A673 (cell line): ENCODE results near the gene SLC6A9.

Source experiments
- EZH2 ChIP-seq: fragments of 200-600 bp; sonication (generic); IDR thresholded peaks from 2 replicates; pipeline ENCODE4 v1.6.1; 2017; ENCODE audit warnings: borderline replicate concordance, low read depth, mild to moderate bottlenecking, mixed read lengths, antibody characterized with exemption, low read length; ENCODE audit not compliant: poor library complexity, severe bottlenecking
- TF ChIP-seq, protein P1 (sequence below): fragments of 300-800, 200-600 bp; sonication (generic); conservative IDR thresholded peaks from 2 replicates; pipeline ENCODE4 v1.5.1; 2017; ENCODE audit warnings: low read depth, mild to moderate bottlenecking, antibody characterized with exemption, low read length, moderate library complexity, mixed read lengths

DNA sequence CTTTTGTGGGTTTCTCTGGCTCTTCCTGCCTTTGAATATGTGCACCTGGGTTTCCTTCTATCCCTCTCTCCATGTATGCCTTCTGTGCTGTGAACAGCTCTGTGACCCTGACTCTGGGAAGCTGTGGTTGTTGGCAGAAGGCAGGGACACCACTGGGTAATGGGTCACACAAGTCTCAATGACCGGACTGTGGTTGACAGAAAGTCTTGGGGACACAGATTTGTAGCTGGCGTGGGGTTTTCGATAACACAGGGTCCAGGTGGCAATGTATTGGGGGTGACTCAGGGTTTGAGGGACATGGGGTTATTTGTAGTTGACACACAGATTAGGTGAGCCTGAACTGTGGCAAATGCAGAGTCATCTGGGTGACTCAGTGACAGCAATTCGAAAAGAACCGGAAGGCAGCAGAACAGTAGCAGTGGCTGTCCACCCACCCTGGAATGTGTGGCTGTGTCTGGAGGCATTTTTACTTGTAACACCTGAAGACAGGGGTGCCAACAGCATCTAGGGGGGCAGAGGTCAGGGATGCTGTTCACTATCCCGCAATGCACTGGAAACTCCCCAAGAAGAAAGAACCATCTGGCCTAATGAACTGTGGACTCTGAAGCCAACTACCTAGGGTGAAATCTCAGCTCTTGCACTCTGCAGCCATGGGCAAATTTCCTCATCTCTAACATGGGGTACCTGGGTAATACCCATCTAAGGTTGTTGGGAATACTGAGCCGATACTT is 13.0 kb upstream of the SLC6A9 start:
- TF ChIP-seq, protein P1, sequence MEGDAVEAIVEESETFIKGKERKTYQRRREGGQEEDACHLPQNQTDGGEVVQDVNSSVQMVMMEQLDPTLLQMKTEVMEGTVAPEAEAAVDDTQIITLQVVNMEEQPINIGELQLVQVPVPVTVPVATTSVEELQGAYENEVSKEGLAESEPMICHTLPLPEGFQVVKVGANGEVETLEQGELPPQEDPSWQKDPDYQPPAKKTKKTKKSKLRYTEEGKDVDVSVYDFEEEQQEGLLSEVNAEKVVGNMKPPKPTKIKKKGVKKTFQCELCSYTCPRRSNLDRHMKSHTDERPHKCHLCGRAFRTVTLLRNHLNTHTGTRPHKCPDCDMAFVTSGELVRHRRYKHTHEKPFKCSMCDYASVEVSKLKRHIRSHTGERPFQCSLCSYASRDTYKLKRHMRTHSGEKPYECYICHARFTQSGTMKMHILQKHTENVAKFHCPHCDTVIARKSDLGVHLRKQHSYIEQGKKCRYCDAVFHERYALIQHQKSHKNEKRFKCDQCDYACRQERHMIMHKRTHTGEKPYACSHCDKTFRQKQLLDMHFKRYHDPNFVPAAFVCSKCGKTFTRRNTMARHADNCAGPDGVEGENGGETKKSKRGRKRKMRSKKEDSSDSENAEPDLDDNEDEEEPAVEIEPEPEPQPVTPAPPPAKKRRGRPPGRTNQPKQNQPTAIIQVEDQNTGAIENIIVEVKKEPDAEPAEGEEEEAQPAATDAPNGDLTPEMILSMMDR: no peak
- TF ChIP-seq EZH2: no peak
